WTC11 (cell line): ENCODE measurements around the gene TOMM7.

Experiments
- CREM ChIP-seq: sonication (generic); formaldehyde crosslinking; IDR thresholded peaks from 2 replicates; pipeline ENCODE4 v1.8.1; 2022; ENCODE audit warnings: mild to moderate bottlenecking, missing genetic modification reagents, moderate library complexity
- TEAD4 ChIP-seq: sonication (generic); formaldehyde crosslinking; IDR thresholded peaks from 2 replicates; pipeline ENCODE4 v1.8.0; 2022; ENCODE audit warnings: mild to moderate bottlenecking, missing genetic modification reagents
- ZNF317 ChIP-seq: sonication (generic); formaldehyde crosslinking; IDR thresholded peaks from 2 replicates; pipeline ENCODE4 v1.8.1; 2023; ENCODE audit warnings: low read depth, mild to moderate bottlenecking, moderate library complexity, missing genetic modification reagents, borderline replicate concordance
- TF ChIP-seq, protein P1 (sequence below): fragments of 200-600 bp; IDR thresholded peaks from 2 replicates; pipeline ENCODE4 v1.8.0; 2022; ENCODE audit warnings: antibody characterized with exemption
- TF ChIP-seq, protein P2 (sequence below): sonication (generic); formaldehyde crosslinking; IDR thresholded peaks from 2 replicates; pipeline ENCODE4 v1.8.1; 2023; ENCODE audit warnings: mild to moderate bottlenecking, missing genetic modification reagents
- TF ChIP-seq, protein P3 (sequence below): sonication (generic); formaldehyde crosslinking; IDR thresholded peaks from 2 replicates; pipeline ENCODE4 v1.8.0; 2022; ENCODE audit warnings: mild to moderate bottlenecking, missing genetic modification reagents
- TF ChIP-seq, protein P4 (sequence below): sonication (generic); formaldehyde crosslinking; IDR thresholded peaks from 2 replicates; pipeline ENCODE4 v1.8.0; 2022; ENCODE audit warnings: missing genetic modification reagents

DNA sequence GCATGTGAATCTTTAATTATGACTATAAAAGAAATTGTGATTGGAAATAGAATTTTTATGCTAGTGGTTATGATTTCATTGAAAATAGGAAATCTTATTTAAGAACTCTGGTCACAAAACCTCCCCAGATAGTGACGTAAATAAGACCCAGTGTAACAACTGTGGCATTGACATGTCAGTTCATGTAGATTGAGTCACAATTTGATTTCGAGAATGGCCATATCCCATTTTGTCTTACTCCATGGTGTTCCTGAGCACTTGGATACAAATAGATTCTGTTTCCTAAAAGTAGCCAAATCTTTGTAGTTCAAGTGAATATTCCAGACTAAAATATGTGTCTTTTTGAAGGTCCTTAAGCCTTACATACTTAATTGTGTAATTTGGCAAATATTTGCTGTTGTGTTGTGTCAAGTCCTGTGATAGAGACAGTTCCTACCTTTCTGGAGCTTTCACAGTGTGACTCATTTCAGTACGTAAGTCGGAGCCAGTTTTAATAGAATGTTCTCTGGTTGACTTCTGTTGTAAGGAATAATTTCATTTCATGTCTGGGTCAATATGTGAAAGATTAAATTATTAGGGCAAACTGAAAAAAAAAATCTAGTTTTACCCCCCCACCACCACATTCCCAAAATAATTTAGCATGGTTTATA lies 37.1 kb upstream of the TOMM7 start:
- TF ChIP-seq ZNF317 (CRISPR knock-in tag) = no peak
- TF ChIP-seq, protein P1, sequence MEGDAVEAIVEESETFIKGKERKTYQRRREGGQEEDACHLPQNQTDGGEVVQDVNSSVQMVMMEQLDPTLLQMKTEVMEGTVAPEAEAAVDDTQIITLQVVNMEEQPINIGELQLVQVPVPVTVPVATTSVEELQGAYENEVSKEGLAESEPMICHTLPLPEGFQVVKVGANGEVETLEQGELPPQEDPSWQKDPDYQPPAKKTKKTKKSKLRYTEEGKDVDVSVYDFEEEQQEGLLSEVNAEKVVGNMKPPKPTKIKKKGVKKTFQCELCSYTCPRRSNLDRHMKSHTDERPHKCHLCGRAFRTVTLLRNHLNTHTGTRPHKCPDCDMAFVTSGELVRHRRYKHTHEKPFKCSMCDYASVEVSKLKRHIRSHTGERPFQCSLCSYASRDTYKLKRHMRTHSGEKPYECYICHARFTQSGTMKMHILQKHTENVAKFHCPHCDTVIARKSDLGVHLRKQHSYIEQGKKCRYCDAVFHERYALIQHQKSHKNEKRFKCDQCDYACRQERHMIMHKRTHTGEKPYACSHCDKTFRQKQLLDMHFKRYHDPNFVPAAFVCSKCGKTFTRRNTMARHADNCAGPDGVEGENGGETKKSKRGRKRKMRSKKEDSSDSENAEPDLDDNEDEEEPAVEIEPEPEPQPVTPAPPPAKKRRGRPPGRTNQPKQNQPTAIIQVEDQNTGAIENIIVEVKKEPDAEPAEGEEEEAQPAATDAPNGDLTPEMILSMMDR = no peak
- TF ChIP-seq, protein P2, sequence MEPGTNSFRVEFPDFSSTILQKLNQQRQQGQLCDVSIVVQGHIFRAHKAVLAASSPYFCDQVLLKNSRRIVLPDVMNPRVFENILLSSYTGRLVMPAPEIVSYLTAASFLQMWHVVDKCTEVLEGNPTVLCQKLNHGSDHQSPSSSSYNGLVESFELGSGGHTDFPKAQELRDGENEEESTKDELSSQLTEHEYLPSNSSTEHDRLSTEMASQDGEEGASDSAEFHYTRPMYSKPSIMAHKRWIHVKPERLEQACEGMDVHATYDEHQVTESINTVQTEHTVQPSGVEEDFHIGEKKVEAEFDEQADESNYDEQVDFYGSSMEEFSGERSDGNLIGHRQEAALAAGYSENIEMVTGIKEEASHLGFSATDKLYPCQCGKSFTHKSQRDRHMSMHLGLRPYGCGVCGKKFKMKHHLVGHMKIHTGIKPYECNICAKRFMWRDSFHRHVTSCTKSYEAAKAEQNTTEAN (CRISPR knock-in tag) = no peak
- no peak for TF ChIP-seq CREM (CRISPR knock-in tag)
- TF ChIP-seq, protein P3, sequence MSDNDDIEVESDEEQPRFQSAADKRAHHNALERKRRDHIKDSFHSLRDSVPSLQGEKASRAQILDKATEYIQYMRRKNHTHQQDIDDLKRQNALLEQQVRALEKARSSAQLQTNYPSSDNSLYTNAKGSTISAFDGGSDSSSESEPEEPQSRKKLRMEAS = no peak
- TF ChIP-seq TEAD4 (CRISPR knock-in tag) = no peak
- TF ChIP-seq, protein P4, sequence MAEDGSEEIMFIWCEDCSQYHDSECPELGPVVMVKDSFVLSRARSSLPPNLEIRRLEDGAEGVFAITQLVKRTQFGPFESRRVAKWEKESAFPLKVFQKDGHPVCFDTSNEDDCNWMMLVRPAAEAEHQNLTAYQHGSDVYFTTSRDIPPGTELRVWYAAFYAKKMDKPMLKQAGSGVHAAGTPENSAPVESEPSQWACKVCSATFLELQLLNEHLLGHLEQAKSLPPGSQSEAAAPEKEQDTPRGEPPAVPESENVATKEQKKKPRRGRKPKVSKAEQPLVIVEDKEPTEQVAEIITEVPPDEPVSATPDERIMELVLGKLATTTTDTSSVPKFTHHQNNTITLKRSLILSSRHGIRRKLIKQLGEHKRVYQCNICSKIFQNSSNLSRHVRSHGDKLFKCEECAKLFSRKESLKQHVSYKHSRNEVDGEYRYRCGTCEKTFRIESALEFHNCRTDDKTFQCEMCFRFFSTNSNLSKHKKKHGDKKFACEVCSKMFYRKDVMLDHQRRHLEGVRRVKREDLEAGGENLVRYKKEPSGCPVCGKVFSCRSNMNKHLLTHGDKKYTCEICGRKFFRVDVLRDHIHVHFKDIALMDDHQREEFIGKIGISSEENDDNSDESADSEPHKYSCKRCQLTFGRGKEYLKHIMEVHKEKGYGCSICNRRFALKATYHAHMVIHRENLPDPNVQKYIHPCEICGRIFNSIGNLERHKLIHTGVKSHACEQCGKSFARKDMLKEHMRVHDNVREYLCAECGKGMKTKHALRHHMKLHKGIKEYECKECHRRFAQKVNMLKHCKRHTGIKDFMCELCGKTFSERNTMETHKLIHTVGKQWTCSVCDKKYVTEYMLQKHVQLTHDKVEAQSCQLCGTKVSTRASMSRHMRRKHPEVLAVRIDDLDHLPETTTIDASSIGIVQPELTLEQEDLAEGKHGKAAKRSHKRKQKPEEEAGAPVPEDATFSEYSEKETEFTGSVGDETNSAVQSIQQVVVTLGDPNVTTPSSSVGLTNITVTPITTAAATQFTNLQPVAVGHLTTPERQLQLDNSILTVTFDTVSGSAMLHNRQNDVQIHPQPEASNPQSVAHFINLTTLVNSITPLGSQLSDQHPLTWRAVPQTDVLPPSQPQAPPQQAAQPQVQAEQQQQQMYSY (CRISPR knock-in tag) = no peak
